ENCODE results near the gene KPNA3. TPM values are rescaled to one million over a fixed set of nuclear protein-coding genes. Genes with fewer than 3 reads are reported as not detected.

The KPNA3 gene
- total RNA-seq, 1 experiment from 2014 or later: 49.7 TPM

DNA sequence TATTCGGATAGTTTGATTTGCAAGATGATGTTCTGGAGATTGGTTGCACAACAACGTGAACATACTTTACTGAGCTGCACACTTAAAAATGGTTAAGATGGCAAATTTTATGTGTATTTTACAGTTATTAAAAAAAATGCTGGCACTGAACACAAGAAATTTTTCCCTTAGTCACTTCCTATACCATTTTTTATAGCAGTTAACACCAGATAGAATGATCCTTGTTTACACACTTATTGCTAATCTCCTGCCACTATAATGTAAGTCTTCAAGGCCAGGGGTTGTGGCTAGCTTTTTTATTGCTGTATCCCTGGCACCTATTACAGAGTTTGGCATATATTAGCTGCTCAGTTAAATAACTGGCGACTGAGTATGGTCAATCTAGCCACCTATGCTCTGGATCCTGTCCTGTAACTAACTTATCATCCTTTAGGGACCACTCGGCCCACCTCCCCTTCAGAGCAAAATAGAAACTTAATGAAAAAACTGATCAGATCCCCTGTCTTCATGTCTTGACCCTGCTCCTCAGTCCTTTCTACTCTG, 99.2 kb downstream of the KPNA3 start:
- no peak overlapping the region for H3K14ac ChIP-seq (ENCODE audit: insufficient read depth, low read length)
- no peaks in the 10 kb centered on the region for H3K27me3 ChIP-seq (ENCODE audit: insufficient read depth, low read length)
- Mint-ChIP-seq H3K27me3 (ENCODE audit: low read depth) (no peaks in the 10 kb centered on the region; the same call in 1 of the 2 replicates), H3K4me3 (no peak overlapping the region), H3K27ac (no peak overlapping the region), H3K9me3 (no peaks in the 10 kb centered on the region; a peak in 1 of 5 replicates), H3K36me3 (ENCODE audit: insufficient read depth in 1 of 3, low read depth in 3 of 3) (peaks cover 7 to 14% (median 8%) of the 10 kb centered on the region in 3 experiments; a peak in 5 of 7 replicates), H3K4me1 (peaks cover 13 to 21% of the 10 kb centered on the region in 2 experiments)
- no peak overlapping the region for H3K4me2 ChIP-seq (ENCODE audit: insufficient read depth, insufficient read length, low read length)
- no peak overlapping the region for H3K18ac ChIP-seq (ENCODE audit: insufficient read length, low read depth, low read length)
- H2BK120ac ChIP-seq (ENCODE audit: low read depth, low read length, poor library complexity, severe bottlenecking): no peak overlapping the region
- H3K23ac ChIP-seq (ENCODE audit: insufficient read length, low read depth, low read length): no peak overlapping the region
- H3K9me3 ChIP-seq (ENCODE audit: control insufficient read depth, low read depth, low read length): no peaks in the 10 kb centered on the region
- no peak overlapping the region for H2AK5ac ChIP-seq (ENCODE audit: insufficient read length, low read length)
- H2BK15ac ChIP-seq (ENCODE audit: low read depth, low read length): no peak overlapping the region
- H3T11ph ChIP-seq (ENCODE audit: low read length): no peak overlapping the region
- H2BK20ac ChIP-seq (ENCODE audit: low read depth, low read length, poor library complexity, severe bottlenecking): no peak overlapping the region
- H2AFZ ChIP-seq (ENCODE audit: low read length): no peak overlapping the region
- H4K20me1 ChIP-seq (ENCODE audit: control insufficient read depth, insufficient read depth, insufficient read length): no peaks in the 10 kb centered on the region
- peaks cover 3% of the 10 kb centered on the region; the same call in 1 of the 2 replicates for H3K4me1 ChIP-seq (ENCODE audit: insufficient read depth, low read length)
- no peak overlapping the region for H3K56ac ChIP-seq (ENCODE audit: insufficient read length, low read depth, low read length)
- no peaks in the 10 kb centered on the region for H3K23me2 ChIP-seq (ENCODE audit: insufficient read length, low read depth, low read length, poor library complexity, severe bottlenecking)
- H3K9ac ChIP-seq (ENCODE audit: extremely low read depth, insufficient read length, low read length): no peak overlapping the region
- no peak for DNase-seq
- no peak overlapping the region for H4K8ac ChIP-seq (replicated peaks; ENCODE audit: insufficient read length, low read depth, low read length)
- H3K79me2 ChIP-seq (ENCODE audit: insufficient read depth, low read length): peaks cover 5% of the 10 kb centered on the region; the same call in 1 of the 2 replicates
- WGBS (ENCODE audit: extremely low coverage, insufficient read length, low lambda C conversion rate): no CpG with 5 or more reads among the region's 4 CpGs
- H2BK12ac ChIP-seq (ENCODE audit: insufficient read length, low read depth, low read length): no peak overlapping the region
- no peak overlapping the region for H4K5ac ChIP-seq (ENCODE audit: insufficient read length, low read depth, low read length)
- no peak overlapping the region for H3K4ac ChIP-seq (ENCODE audit: low read depth, low read length)
- TF ChIP-seq, protein P1, sequence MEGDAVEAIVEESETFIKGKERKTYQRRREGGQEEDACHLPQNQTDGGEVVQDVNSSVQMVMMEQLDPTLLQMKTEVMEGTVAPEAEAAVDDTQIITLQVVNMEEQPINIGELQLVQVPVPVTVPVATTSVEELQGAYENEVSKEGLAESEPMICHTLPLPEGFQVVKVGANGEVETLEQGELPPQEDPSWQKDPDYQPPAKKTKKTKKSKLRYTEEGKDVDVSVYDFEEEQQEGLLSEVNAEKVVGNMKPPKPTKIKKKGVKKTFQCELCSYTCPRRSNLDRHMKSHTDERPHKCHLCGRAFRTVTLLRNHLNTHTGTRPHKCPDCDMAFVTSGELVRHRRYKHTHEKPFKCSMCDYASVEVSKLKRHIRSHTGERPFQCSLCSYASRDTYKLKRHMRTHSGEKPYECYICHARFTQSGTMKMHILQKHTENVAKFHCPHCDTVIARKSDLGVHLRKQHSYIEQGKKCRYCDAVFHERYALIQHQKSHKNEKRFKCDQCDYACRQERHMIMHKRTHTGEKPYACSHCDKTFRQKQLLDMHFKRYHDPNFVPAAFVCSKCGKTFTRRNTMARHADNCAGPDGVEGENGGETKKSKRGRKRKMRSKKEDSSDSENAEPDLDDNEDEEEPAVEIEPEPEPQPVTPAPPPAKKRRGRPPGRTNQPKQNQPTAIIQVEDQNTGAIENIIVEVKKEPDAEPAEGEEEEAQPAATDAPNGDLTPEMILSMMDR (conservative IDR thresholded peaks at IDR 0.05): no peak
- H2BK5ac ChIP-seq (ENCODE audit: insufficient read length, low read length): no peak overlapping the region
- no peak overlapping the region for H4K91ac ChIP-seq (ENCODE audit: insufficient read length, low read depth, low read length)
- H3K27ac ChIP-seq (ENCODE audit: insufficient read length, low read depth, low read length): no peak overlapping the region
- H3K79me1 ChIP-seq (ENCODE audit: insufficient read depth, low read depth, low read length, poor library complexity, severe bottlenecking): no peaks in the 10 kb centered on the region
